ENCODE data around the gene PCGF2. TPM values are rescaled to one million over a fixed set of nuclear protein-coding genes. Genes with fewer than 3 reads are reported as not detected.

Gene PCGF2
- total and polyA plus RNA-seq, 10 of the 15 experiments (the other 5 are each of a cell fraction or from before 2014, with no cell fraction given): 2.7 to 35.6 (median 7.2) TPM

DNA sequence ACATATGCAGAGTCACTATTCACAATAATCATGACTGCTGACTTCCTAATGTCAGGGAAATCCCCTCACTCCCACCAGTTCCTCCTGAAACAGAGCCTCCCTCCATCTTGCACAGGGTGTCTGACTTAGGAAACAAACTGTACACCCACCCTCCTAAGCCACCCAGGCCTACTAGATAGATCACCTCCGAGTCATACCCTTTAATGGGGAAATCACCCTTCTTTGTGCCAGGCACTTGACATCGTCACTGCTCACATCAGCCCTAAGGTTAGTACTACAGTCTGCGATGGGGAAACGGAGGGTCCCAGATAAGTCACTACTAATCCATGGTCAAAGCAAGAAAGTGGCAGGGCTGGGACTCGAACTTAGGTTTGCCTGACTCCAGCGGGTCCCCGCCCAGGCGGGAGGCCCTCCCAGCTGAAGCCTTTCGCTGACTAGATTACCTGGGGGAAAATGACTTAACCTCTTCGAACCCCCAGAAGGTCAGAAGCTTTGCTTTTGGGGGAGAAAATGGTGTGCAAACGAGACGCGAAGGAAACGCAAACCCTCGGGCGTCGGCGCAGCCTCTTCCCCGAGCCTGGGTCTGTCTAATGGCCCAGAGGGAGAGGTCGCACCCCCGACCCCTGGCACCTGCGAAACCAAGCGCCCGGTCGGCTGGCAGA lies 46.5 kb downstream of the PCGF2 start (continued):
- TF ChIP-seq, protein P1, sequence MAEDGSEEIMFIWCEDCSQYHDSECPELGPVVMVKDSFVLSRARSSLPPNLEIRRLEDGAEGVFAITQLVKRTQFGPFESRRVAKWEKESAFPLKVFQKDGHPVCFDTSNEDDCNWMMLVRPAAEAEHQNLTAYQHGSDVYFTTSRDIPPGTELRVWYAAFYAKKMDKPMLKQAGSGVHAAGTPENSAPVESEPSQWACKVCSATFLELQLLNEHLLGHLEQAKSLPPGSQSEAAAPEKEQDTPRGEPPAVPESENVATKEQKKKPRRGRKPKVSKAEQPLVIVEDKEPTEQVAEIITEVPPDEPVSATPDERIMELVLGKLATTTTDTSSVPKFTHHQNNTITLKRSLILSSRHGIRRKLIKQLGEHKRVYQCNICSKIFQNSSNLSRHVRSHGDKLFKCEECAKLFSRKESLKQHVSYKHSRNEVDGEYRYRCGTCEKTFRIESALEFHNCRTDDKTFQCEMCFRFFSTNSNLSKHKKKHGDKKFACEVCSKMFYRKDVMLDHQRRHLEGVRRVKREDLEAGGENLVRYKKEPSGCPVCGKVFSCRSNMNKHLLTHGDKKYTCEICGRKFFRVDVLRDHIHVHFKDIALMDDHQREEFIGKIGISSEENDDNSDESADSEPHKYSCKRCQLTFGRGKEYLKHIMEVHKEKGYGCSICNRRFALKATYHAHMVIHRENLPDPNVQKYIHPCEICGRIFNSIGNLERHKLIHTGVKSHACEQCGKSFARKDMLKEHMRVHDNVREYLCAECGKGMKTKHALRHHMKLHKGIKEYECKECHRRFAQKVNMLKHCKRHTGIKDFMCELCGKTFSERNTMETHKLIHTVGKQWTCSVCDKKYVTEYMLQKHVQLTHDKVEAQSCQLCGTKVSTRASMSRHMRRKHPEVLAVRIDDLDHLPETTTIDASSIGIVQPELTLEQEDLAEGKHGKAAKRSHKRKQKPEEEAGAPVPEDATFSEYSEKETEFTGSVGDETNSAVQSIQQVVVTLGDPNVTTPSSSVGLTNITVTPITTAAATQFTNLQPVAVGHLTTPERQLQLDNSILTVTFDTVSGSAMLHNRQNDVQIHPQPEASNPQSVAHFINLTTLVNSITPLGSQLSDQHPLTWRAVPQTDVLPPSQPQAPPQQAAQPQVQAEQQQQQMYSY (CRISPR knock-in tag; IDR thresholded peaks at IDR 0.05): no peak
- peak; percentile 32 for TF ChIP-seq POLR2A (IDR thresholded peaks at IDR 0.05; ENCODE audit: low read depth, low read length)
- TF ChIP-seq IKZF2 (IDR thresholded peaks at IDR 0.05): peak in 1 of 2 experiments; percentile 13; a peak in 2 of 4 replicates
- TF ChIP-seq RUNX3 (IDR thresholded peaks at IDR 0.05; ENCODE audit: low read length): no peak
- no peak for TF ChIP-seq SMAD5 (IDR thresholded peaks at IDR 0.05; ENCODE audit: low read depth)
- TF ChIP-seq CEBPB (IDR thresholded peaks at IDR 0.05; ENCODE audit: borderline replicate concordance in 1 of 2, low read depth in 2 of 2, low read length in 2 of 2): no peak
- TF ChIP-seq POU2F2 (IDR thresholded peaks at IDR 0.05; ENCODE audit: borderline replicate concordance, low read depth, low read length): peak; percentile 68; the same call in 1 of the 3 replicates
- TF ChIP-seq POLR2AphosphoS5 (IDR thresholded peaks at IDR 0.05; ENCODE audit: low read length): peak; percentile 81
- no peak for TF ChIP-seq TCF12 (IDR thresholded peaks at IDR 0.05; ENCODE audit: low read depth, low read length)
- TF ChIP-seq, protein P2, sequence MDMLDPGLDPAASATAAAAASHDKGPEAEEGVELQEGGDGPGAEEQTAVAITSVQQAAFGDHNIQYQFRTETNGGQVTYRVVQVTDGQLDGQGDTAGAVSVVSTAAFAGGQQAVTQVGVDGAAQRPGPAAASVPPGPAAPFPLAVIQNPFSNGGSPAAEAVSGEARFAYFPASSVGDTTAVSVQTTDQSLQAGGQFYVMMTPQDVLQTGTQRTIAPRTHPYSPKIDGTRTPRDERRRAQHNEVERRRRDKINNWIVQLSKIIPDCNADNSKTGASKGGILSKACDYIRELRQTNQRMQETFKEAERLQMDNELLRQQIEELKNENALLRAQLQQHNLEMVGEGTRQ (IDR thresholded peaks at IDR 0.05; ENCODE audit: borderline replicate concordance, low read depth, low read length): no peak
- no peak for TF ChIP-seq GATAD2B (conservative IDR thresholded peaks at IDR 0.05; ENCODE audit: low read depth)
- no peak for TF ChIP-seq CBFB (IDR thresholded peaks at IDR 0.05; ENCODE audit: low read depth)
- peak; percentile 92 for TF ChIP-seq NR2F1 (conservative IDR thresholded peaks at IDR 0.05)
- TF ChIP-seq KAT2A (conservative IDR thresholded peaks at IDR 0.05; ENCODE audit: control insufficient read depth, low read depth, low read length): no peak
- peak; percentile 95 for TF ChIP-seq ZBED1 (IDR thresholded peaks at IDR 0.05; ENCODE audit: borderline replicate concordance)
- TF ChIP-seq TCF3 (IDR thresholded peaks at IDR 0.05; ENCODE audit: borderline replicate concordance, insufficient read depth, low read depth, low read length): no peak
- TF ChIP-seq MYB (IDR thresholded peaks at IDR 0.05; ENCODE audit: borderline replicate concordance, low read depth, low read length): no peak
- TF ChIP-seq SIN3A (IDR thresholded peaks at IDR 0.05; ENCODE audit: low read depth, low read length): no peak; the same call in 1 of the 2 replicates
- no peak for TF ChIP-seq ZZZ3 (IDR thresholded peaks at IDR 0.05; ENCODE audit: control insufficient read depth, insufficient read length, low read depth)
- TF ChIP-seq WRNIP1 (IDR thresholded peaks at IDR 0.05; ENCODE audit: borderline replicate concordance, low read depth, low read length): no peak
- TF ChIP-seq CBX3 (IDR thresholded peaks at IDR 0.05; ENCODE audit: borderline replicate concordance, low read depth): no peak
- TF ChIP-seq, protein P3, sequence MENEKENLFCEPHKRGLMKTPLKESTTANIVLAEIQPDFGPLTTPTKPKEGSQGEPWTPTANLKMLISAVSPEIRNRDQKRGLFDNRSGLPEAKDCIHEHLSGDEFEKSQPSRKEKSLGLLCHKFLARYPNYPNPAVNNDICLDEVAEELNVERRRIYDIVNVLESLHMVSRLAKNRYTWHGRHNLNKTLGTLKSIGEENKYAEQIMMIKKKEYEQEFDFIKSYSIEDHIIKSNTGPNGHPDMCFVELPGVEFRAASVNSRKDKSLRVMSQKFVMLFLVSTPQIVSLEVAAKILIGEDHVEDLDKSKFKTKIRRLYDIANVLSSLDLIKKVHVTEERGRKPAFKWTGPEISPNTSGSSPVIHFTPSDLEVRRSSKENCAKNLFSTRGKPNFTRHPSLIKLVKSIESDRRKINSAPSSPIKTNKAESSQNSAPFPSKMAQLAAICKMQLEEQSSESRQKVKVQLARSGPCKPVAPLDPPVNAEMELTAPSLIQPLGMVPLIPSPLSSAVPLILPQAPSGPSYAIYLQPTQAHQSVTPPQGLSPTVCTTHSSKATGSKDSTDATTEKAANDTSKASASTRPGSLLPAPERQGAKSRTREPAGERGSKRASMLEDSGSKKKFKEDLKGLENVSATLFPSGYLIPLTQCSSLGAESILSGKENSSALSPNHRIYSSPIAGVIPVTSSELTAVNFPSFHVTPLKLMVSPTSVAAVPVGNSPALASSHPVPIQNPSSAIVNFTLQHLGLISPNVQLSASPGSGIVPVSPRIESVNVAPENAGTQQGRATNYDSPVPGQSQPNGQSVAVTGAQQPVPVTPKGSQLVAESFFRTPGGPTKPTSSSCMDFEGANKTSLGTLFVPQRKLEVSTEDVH (IDR thresholded peaks at IDR 0.05; ENCODE audit: low read depth, partially characterized antibody): no peak
- no peak for TF ChIP-seq MEF2A (IDR thresholded peaks at IDR 0.05; ENCODE audit: insufficient read depth, low read depth, low read length)

All from GM12878 (cell line).